ENCODE measurements around the gene RBM25. TPM values are rescaled to one million over a fixed set of nuclear protein-coding genes. Genes with fewer than 3 reads are reported as not detected.

The RBM25 gene
- total and polyA plus RNA-seq, 10 of the 15 experiments (the other 5 are each of a cell fraction or from before 2014, with no cell fraction given): 43.4 to 125 (median 74.1) TPM

DNA sequence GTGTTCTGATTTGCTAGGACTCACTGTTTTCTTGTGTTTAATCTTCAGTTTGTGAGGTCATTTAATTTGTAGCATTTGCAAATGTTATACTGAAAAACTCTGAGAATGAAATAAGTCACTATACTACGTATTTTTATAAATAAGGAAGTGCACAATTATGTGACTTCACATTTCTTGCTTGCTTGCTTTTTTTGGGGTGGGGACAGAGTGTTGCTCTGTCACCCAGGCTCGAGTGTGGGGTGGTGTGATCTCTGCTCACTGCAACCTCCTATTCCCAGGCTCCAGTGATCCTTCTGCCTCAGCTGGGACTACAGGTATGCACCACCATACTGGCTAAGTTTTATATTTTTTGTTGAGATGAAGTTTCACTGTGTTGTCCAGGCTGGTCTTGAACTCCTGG, 32.7 kb downstream of the RBM25 start:
- ATAC-seq (no peak), DNase-seq (ENCODE audit: low read depth, low spot score) (no peak), FAIRE-seq (no peak)
- WGBS (ENCODE audit: insufficient coverage, insufficient replicate concordance, low lambda C conversion rate, missing lambda C conversion rate): 70% methylated on average over 2 of the region's 2 CpGs
- TF ChIP-seq NFYA (IDR thresholded peaks at IDR 0.05; ENCODE audit: borderline replicate concordance, low read depth, low read length) (no peak), MXI1 (IDR thresholded peaks at IDR 0.05; ENCODE audit: low read depth, low read length) (no peak), ZZZ3 (IDR thresholded peaks at IDR 0.05; ENCODE audit: control insufficient read depth, insufficient read length, low read depth) (no peak), RAD21 (IDR thresholded peaks at IDR 0.05; ENCODE audit: insufficient read depth, low read depth, low read length) (no peak), CHD1 (IDR thresholded peaks at IDR 0.05; ENCODE audit: low read depth, low read length) (no peak), YY1 (IDR thresholded peaks at IDR 0.05; ENCODE audit: low read depth, low read length) (no peak)
- TF ChIP-seq, protein P1, sequence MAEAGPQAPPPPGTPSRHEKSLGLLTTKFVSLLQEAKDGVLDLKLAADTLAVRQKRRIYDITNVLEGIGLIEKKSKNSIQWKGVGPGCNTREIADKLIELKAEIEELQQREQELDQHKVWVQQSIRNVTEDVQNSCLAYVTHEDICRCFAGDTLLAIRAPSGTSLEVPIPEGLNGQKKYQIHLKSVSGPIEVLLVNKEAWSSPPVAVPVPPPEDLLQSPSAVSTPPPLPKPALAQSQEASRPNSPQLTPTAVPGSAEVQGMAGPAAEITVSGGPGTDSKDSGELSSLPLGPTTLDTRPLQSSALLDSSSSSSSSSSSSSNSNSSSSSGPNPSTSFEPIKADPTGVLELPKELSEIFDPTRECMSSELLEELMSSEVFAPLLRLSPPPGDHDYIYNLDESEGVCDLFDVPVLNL (IDR thresholded peaks at IDR 0.05; ENCODE audit: low read depth, low read length): no peak
- TF ChIP-seq, protein P2, sequence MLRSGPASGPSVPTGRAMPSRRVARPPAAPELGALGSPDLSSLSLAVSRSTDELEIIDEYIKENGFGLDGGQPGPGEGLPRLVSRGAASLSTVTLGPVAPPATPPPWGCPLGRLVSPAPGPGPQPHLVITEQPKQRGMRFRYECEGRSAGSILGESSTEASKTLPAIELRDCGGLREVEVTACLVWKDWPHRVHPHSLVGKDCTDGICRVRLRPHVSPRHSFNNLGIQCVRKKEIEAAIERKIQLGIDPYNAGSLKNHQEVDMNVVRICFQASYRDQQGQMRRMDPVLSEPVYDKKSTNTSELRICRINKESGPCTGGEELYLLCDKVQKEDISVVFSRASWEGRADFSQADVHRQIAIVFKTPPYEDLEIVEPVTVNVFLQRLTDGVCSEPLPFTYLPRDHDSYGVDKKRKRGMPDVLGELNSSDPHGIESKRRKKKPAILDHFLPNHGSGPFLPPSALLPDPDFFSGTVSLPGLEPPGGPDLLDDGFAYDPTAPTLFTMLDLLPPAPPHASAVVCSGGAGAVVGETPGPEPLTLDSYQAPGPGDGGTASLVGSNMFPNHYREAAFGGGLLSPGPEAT (IDR thresholded peaks at IDR 0.05; ENCODE audit: low read depth): no peak
- TF ChIP-seq, protein P3, sequence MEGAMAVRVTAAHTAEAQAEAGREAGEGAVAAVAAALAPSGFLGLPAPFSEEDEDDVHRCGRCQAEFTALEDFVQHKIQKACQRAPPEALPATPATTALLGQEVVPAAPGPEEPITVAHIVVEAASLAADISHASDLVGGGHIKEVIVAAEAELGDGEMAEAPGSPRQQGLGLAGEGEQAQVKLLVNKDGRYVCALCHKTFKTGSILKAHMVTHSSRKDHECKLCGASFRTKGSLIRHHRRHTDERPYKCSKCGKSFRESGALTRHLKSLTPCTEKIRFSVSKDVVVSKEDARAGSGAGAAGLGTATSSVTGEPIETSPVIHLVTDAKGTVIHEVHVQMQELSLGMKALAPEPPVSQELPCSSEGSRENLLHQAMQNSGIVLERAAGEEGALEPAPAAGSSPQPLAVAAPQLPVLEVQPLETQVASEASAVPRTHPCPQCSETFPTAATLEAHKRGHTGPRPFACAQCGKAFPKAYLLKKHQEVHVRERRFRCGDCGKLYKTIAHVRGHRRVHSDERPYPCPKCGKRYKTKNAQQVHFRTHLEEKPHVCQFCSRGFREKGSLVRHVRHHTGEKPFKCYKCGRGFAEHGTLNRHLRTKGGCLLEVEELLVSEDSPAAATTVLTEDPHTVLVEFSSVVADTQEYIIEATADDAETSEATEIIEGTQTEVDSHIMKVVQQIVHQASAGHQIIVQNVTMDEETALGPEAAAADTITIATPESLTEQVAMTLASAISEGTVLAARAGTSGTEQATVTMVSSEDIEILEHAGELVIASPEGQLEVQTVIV (IDR thresholded peaks at IDR 0.05; ENCODE audit: borderline replicate concordance, partially characterized antibody): no peak
- no peak overlapping the region for H3K4me3 ChIP-seq
- no peak overlapping the region for H3K27ac ChIP-seq (ENCODE audit: control insufficient read depth, insufficient read depth)
- RAD21 ChIA-PET (ENCODE audit: unreplicated experiment): interaction anchor here (0.7 kb wide), 1 partner anchor 418 kb away, joined by 3 read pairs; no protein-coding TSS in a partner anchor
- POLR2A ChIA-PET: no interaction called here
- H3K4me2 ChIP-seq (ENCODE audit: control insufficient read depth, insufficient read depth): no peak overlapping the region
- H3K9me3 ChIP-seq (replicated peaks; ENCODE audit: control insufficient read depth, insufficient read depth, low read length): no peaks in the 10 kb centered on the region
- in situ Hi-C loops (cut with MboI): no loop called here
- intact Hi-C loops (cut with micrococcal nuclease; ENCODE audit: unreplicated experiment): no loop called here
- H3K36me3 ChIP-seq (ENCODE audit: control insufficient read depth in 2 of 2, insufficient read depth in 2 of 2, low read length in 1 of 2): peaks cover 8 to 30% of the 10 kb centered on the region in 2 experiments
- SMC1A ChIA-PET (ENCODE audit: uncharacterized antibody, unreplicated experiment): interaction anchor here (0.7 kb wide), 1 partner anchor 10 kb away, joined by 3 read pairs; no protein-coding TSS in a partner anchor
- CTCF ChIA-PET: no interaction called here
- no peaks in the 10 kb centered on the region for H4K20me1 ChIP-seq (ENCODE audit: control insufficient read depth, insufficient read depth)
- H3K27me3 ChIP-seq (replicated peaks in 1 of 2; ENCODE audit: control insufficient read depth in 2 of 2, insufficient read depth in 2 of 2, low read length in 1 of 2): no peaks in the 10 kb centered on the region
- H2AFZ ChIP-seq (ENCODE audit: control insufficient read depth, low read depth, low read length): no peak overlapping the region
- H3K9ac ChIP-seq (ENCODE audit: control insufficient read depth, insufficient read depth, low read length): no peak overlapping the region
- H3K4me1 ChIP-seq (ENCODE audit: control insufficient read depth, insufficient read depth, low read length): no peaks in the 10 kb centered on the region
- BruUV-seq (replicated peaks): no TSS peak
- no peaks in the 10 kb centered on the region; the same call in none of the 2 replicates for H3K79me2 ChIP-seq (ENCODE audit: control insufficient read depth, insufficient read depth, low read length)
